Inflammatory macrophage treated with lipopolysaccharide for 1 hour (primary cell): ENCODE measurements around the gene CARD19.
"Not testable (repeated sequence)": the region's sequence is repeated elsewhere in the genome, so short reads cannot be mapped to it uniquely, and the experiment has no call there.

ENCODE experiments used
- DNase-seq, 2 donors: peaks; one replicate each; pipeline ENCODE4 v3.0.0-alpha.2; 2020 to 2022

The CARD19 gene

DNA sequence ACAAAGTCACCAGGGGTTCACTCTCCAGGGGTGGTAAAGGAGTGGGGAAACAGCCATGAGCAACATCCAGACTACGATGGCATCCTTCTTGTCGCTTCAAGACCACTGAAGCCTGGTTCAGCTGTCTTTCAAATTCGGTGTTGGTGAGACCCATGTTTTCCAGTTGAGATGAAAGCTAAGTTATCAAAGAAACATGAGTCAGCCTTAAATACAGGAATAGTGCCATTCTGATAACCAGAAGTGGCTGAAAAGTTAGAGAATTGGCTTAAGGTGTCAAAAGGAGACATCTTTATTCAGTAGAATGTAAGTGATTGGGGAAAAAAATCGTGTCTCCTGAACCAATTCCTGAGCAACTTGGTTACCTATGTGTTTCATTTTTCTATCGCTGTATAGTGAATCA is 7.0 kb upstream of the CARD19 start:
- DNase-seq = no peak

DNA sequence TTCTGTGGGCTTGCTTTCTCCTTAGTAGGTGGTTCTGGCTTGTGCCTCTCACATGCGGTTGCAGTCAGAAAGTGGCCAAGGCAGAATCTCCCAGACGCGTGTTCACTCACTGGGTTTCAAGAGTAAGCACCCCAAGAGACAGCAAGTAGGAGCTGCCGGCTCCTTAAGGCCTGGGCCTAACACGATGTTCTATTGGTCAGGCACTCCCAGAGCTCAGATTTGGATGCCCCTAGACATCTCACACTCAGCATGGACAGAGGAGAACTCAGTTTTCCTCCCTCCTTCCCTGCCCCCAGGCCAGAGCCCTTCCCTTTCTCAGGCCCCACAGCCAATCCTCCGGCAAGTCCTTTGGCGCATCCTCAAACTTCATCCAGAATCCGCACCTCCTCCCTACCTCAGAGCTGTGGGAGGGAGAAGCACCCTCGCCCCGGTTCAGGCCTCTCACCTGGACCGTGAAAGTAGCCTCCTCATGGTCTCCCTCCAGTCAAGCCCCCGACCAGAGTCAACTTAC is 6.5 kb upstream of the CARD19 start:
- no peak for DNase-seq

DNA sequence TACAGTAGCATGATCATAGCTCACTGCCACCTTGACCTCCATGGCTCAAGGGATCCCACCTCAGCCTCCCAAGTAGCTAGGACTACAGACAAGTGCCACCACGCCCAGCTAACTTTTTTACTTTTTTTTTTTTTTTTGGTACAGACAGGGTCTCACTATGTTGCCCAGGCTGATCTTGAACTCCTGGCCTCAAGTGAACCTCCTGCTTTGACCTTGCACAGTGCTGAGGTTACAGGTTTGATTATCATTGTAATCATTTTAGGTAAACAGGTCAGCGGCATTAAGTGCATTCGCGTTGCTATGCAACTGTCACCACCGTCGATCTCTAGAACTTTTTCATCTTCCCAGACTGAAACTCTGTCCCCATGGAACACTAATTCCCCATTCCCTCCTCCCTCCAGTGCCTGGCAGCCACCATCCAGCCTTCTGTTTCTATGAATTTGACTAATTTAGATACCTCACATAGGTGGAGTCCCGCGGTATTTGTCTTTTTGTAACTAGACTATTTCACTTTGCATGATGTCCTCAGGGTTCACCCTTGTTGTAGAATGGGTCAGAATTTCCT is 5.8 kb upstream of the CARD19 start:
- no peak for DNase-seq

DNA sequence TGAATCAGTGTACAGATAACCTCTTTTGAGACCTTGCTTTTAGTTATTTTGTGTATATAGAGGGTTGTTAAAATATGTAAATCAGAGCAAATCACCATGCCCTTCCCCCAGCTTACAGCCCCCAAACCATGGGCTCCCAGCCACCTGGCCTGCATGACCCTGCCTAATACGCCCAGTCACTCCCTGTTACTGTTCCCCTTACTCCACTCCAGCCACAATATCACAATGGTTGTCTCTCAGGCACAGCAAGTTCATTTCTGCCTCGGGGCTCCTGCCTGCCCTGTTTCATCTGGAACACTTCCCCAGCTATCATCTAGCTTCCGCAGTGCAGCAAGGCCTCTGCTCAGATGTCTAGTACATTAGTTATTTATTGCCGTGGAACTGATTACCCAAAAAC is 5.0 kb upstream of the CARD19 start:
- DNase-seq = no peak

DNA sequence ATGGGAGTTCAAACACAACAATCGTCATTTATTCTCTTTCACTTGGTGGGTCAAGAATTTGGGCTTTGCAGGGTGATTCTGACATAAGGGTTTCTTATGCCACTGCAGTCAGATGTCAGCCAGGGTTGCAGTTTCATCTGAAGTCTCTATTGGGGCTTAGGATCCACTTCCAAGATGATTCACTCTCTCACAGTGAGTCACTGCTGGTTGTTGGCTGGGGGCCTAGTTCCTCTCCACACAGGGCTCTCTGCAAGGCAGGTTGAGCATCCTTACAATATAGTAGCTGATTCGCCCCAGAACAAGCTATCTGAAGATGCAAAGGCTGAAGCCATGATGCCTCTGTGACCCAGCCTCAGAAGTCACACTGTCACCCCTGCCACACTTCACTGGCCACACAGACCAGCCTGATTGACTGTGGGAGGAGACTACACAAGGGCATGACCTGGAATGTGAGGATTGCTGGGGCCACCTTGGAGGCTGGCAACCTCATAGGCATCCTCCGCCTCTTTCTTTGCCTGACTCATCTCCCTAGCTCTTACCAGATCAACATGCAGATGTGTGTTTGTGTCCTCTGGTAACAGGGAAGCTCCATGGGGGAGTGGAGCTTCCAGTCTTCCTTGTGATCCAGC is 4.5 kb upstream of the CARD19 start:
- peak; percentile 40 to 57 for DNase-seq

DNA sequence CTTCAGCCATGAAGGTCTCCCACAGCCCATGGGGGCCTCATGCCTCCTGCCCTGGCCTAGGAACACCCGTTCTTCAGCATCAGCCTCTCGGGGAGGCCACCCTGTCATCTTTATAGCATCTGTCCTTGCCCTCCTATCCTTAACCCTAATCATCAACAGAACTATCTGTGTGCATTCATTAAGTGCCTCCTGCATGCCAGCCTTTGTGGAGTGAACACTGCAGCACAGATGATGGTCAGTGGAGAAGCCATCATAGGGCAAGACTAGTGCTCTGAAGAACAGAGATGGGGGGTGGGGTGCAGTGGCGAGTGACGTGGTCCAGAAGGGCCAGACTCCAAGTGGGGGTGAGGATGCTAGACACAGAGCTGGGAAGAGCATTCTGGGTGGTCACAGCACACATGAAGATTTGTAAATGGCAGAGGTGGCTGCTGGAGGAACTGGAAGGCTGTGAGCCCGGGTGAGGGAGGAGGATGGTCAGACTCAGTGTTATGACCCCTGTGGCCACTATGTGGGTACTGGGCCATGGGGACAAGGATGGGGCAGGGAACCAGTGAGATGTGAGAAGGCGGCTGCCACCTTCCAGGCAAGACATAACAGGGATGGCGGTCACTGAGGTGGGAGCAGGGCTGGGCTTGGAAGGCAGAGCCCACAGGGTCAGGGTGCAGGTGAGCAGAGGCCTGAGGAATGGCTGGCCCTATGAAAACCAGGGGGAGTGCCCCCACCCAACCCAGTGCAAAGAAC is 3.6 kb upstream of the CARD19 start:
- no peak for DNase-seq

DNA sequence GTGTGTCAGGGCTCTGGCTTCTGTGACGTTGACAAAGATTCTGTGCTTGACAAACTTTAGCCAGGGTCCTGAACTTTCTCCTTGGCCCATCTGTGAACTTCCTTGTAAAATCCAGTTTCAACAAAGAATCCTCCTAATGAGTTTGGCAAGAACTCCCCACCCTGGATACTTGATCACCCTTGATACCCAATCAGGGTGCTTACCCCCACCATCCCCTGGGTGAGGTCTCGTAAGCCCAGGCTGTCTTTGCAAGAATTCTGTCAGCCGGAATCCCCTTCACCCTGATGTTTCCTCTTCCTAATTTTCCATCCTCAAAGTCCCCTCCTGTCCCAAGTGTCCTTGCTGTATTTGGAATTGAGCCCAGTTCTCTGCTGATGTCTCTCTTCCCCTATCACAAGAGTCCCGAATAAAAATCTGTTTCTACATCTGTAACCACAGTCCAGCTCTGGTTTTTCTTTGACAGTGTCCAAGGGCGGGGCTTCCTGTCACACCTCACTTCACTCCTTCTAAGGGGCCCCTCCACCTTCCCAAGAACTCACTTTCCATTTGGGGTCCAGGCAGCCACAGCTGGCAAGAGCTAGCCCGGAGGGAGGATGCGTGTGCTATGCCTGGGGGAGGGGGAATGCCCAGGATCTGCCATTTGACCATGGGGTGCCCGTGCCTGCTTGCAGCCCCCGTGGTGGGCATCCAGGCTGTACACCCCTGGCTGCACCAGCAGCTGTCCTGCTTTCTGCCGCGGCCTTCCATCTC is 2.7 kb upstream of the CARD19 start:
- peak; percentile 63 to 83 for DNase-seq

DNA sequence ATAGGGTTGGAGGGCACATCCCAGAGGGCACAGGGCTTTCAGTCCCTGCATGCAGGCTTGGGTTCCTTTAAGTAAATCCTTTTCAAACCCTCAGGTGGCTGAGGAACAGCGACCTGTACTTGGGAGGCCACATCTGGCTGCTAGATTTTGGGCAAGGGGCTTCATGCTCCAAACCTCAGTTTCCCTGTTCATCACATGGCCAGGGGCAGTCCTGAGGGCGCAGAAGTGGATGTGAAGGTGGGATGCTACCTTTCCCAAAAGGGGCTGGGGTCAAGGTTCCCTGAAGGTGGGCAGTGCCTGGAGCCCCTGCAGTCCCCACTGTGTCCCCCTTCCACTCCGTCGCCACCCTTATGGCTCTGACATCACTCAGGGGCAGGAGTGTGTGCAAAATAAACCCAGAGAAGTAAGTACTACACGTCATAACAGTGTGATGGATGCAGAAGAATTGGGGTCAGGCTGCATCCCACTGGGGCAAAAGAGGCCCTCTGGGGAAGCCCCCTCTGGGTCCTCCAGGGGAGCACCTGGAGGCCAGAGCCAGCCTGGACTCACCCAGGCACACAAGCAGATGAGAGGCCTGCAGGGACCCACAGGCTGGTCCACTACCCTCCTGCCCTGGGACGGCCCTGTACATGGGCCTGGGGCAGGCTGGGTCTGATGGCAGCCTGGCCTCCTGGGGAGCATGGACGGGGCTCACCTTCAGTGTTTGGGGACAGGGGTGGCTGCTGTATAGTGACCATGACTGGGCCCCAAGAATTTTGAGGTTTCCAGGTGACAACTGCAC is 1.9 kb upstream of the CARD19 start:
- no peak for DNase-seq

DNA sequence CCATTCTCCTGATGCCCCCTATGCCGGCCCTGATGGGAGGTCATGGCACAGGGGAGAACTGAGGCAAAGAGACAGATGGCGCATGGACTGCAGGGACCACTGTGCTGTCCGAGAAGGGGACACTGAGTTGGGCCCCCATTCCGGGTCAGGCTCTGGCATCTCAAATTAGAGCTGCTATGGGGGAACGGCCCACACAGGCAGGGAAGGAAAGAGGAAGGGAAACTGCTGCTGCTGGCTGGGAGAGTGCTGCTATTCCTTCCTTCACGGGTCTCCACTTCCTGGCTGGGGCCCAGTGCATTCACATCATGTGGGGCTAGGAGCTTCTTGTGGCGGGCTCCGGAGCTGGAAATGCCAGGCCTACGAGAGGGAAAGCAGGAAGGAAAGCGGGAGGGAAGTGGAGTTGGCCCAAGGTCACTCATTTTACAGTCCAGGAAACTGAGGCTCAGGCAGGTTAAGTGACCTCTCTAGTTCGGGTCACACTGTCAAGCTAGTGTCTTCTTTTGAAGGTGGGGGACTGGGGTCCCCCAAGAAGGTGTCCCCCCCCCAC is 1.3 kb upstream of the CARD19 start:
- peak; percentile 74 to 82 for DNase-seq

DNA sequence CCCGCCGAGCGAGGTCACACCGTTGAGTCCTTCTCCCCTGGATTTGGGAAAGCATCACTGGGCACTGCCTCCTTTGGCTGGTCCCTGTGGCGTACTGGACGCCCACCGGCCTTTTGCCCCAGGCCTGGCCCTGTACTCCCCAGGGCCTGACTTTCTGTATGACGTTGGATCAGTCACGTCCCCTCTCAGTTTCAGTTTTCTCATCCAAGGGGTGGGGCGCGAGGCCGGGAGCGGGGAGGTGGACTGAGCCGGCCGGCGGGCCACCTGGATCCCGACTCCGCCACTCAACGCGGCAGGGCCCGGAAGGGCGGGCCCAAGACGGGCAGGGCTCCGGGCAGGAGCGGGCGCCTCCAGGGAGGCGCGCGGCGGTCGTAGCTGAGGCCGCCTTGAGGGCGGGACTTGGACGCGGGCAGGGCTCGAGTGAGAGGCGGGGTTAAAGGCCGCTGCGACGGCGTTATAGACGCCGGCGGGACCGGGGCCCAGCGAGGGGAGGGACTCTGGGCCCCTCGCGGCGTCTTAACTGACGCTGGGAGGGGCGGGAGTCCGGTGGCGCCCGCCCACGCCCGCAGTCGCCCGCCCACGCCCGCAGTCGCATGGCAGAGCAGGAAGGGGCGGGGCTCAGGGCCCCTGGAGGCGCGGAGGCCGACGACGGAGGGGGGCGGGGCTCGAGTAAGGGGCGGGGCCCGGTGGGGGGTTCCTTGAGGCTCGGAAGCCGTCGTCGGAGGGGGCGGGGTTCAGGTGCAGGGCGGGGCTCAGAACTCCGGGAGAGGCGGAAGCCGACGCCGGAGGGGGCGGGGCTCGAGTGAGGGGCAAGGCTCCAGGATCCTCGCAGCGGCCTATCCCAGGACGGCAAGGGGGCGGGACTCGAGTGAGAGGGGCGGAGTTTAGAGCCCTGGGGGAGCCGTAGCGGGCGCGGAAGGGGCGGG is 549 bp upstream of the CARD19 start:
- peak; percentile 99 to 100 for DNase-seq

DNA sequence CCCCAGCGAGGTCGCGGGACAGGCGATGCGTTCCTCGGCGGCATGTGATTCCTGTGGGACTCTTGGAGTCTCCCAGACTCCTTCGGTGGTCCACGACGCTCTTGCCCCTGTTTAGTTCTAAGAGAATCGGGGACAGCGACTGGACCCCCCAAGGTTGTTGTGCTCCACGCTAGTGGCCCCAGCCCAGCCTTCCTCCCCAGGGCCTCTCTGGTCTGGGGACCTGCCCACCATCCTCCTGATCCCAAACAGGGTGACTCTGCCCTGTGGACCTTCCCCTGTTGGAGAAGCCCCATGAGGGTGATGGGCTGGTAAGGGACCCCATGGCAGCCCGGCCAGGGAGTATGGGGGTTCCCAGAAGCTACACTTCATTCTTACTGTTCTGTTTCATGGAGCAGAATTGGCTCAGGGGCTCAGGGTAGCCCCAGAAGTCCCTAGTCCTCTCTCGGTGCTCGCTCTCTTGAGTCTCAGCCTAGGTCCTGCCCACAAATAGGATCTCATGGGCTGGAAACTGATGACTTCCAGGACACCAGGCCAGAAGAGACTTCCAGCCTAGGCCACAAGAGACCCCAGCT is 880 bp downstream of the CARD19 start:
- no peak for DNase-seq

DNA sequence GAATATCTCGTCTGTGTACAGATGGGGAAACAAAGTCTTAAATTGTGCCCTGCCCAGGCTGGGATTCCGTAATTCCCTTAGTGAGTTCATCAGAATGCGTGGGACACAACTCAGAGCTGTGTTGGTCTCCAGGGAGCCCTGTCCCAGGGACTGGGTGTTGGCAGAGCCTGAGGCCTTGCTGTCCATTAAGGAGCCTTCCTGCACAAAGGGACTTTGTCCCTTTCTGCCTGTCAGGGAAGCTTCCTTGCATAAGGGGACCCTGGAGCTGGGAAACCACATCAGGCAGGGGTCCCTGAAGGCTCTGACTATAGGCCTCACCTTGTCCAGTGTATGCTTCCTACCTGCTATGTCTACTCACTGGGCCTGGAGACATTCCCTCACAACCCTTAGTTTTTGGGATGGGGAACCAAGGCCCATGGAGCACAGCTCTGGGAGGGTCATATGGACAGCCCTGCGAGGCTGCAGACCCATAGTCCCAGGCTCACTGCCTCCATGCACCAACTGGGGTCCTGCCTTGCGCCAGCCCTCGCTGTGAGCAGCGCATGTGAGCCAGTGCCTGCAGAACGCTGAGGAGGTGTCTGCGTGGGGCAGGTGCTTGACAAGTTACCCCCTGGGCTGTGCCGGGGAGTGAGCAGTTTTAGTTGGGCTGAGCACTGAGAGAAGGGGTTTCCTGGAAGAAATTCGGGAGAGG is 1.6 kb downstream of the CARD19 start:
- DNase-seq = peak in 1 of 2 donors; percentile 51

DNA sequence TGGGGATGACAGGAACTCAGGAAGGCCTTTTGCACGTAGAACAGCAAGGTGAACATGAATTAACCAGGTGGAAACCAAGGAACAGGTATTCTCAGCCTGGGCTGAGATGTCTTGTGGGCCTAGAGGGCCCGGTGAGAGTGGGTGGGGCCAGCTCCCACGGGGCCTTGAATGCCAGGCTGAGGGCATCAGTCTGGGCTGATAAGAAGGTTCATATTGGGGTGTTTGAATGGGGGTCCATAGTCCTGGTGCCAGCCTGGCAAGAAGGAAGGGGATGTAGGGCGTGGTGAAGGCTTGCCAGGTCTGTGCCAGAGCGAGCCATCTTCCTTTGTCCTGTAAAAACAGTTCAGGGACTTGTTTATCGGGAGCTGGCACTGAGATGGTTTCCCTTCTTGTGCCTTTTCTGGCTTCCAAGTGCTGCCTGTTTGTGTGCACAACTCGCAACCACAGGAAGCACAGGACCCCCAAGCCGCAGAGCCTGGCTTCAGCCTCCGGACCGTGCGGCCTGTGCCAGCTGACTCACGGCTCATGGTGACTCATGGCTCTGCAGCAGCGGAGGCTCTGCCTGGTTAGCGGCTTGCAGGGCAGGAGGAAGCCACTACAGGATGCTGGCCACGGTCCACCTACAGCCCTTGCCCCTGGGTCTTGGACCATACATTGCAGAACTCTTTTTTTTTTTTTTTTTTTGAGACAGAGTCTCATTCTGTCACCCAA is 2.4 kb downstream of the CARD19 start:
- DNase-seq = peak; percentile 84 to 91

DNA sequence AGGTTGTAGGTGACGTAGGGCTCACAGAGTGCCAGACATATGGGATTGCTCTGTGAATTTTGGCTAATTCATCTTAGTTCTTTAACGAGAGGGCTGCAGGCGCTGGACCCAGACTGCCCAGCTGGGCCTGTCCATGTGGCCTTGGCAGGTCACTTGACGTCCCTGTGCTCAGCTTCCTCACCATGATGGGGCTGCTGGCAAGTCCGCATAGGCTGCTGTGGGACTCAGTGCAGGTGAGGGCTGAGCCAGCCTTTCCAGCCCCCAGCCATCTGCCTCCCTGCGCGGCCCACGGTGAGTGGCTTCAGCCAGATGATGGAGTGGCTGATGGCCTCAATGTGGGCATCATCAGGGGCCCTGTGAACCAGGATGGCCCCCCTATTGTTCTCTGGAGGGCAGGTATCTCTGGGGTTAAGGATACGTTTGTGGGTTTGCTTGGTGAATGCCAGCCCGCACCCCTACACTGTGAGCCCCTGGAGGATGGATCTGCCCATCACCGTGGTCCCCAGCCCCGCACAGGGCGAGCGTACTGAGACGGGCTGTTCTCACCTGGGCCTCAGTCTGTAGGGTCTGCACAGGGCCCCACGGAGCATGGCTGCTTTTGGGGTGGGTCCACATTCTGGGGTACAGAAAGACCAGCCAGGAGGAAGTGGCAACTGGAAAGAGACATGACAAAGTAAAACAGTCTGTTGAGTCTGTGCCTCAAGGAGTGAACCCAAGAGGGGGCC is 3.7 kb downstream of the CARD19 start:
- DNase-seq = no peak

DNA sequence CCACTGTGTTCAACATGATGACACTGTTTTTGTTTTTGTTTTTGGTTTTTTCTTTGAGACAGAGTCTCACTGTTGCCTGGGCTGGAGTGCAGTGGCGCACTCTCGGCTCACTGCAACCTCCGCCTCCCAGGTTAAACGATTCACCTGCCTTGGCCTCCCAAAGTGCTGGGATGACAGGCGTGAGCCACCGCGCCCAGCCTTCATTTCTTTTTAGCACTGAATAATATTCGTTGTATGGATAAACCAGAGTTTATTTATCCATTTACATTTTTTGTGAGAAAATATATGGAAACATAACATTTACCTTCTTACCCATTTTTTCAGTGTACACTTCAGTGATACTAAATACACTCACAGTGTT is 4.2 kb downstream of the CARD19 start:
- DNase-seq = no peak

DNA sequence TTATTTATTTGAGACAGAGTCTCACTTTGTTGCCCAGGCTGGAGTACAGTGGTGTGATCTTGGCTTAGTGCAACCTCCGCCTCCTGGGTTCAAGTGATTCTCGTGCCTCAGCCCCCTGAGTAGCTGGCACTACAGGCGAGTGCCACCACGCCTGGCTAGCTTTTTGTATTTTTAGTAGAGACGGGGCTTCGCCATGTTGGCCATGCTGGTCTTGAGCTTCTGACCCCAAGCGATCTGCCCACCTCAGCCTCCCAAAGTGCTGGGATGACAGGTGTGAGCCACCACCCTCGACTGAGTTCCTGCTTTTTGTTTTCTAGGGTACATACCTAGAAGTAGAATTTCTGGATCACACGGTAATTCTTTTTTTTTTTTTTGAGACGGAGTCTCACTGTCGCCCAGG is 5.1 kb downstream of the CARD19 start:
- DNase-seq = not testable (repeated sequence)

DNA sequence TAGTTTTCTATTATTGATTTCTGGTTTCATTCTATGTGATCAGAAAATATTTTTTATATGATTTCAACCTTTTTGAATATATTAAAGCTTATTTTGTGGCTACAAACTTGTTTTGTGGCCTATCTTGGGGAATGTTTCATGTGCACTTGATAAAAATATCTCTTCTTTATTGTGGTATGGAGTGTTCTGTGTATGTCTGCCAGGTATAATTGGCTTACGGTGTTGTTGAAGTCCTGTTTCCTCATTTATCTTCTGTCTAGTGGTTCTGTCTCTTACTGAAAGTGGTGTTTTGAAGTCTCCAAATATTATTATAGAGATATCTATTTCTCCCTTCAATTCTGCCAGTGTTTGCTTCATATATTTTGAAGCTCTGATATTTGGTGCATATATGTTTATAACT is 9.6 kb downstream of the CARD19 start:
- no peak for DNase-seq

DNA sequence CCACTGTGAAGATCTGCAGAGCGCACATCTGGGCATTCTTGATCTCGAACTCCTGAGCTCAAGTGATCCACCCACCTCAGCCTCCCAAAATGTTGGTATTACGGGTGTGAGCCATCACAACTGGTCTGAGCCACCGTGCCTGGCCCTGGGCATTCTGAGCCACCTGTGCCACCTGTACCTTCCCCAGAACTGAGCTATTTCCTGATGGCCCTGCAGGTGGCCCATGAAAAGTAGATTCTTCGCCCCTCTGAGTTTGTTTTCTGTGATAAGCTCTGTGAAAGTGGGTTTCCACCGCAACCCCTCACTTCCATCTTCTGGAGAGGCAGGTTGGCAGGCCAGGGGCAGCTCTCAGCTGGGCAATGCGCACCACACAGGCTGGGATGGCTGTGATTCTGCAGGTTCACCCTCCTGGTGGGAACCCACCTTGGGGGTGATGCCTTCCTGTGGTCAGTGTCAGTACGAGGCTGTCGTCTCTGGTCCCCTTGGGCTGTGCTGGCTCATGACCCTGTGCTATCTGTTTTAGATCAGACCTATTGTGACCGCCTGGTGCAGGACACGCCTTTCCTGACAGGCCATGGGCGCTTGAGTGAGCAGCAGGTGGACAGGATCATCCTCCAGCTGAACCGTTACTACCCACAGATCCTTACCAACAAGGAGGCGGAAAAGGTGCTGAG is 11.3 kb downstream of the CARD19 start:
- no peak for DNase-seq
